MM.1S (cell line): Measurements from ENCODE around the gene OLFM4.

Experiments
- DNase-seq: peaks from one replicate; pipeline ENCODE4 v3.0.0-alpha.2; 2015
- H2AFZ ChIP-seq: fragments of 300-600 bp; sonication (generic); 2 replicates; pipeline ENCODE4 v1.6.0; 2016; ENCODE audit warnings: antibody characterized with exemption, low read length
- H3F3A ChIP-seq: fragments of 300-600 bp; sonication (generic); 2 replicates; pipeline ENCODE4 v1.6.1; 2016; ENCODE audit warnings: mild to moderate bottlenecking, antibody characterized with exemption, low read length, moderate library complexity, mixed read lengths; ENCODE audit not compliant: insufficient read depth
- H3K27ac ChIP-seq: fragments of 300-600 bp; sonication (generic); 2 replicates; pipeline ENCODE4 v1.5.1; 2016; ENCODE audit warnings: mild to moderate bottlenecking, low read length
- H3K27me3 ChIP-seq: fragments of 300-600 bp; sonication (generic); replicated peaks from 2 replicates; pipeline ENCODE4 v1.6.0; 2016; ENCODE audit warnings: low read length; ENCODE audit not compliant: insufficient read depth
- H3K36me3 ChIP-seq: fragments of 300-600 bp; sonication (generic); replicated peaks from 2 replicates; pipeline ENCODE4 v1.6.1; 2016; ENCODE audit warnings: mild to moderate bottlenecking, low read length, mixed read lengths; ENCODE audit not compliant: insufficient read depth
- H3K4me1 ChIP-seq: fragments of 300-600 bp; sonication (generic); 2 replicates; pipeline ENCODE4 v1.6.1; 2016; ENCODE audit warnings: low read length, mixed read lengths
- H3K4me2 ChIP-seq: fragments of 300-600 bp; sonication (generic); 2 replicates; pipeline ENCODE4 v1.6.0; 2016; ENCODE audit warnings: low read depth, low read length
- H3K4me3 ChIP-seq: fragments of 300-600 bp; sonication (generic); 2 replicates; pipeline ENCODE4 v1.5.1; 2016; ENCODE audit warnings: low read length, mixed read lengths
- H3K79me2 ChIP-seq: fragments of 300-600 bp; sonication (generic); 2 replicates; pipeline ENCODE4 v1.6.1; 2016; ENCODE audit warnings: mixed run types, low read length, mixed read lengths
- H3K9ac ChIP-seq: fragments of 300-600 bp; sonication (generic); 2 replicates; pipeline ENCODE4 v1.6.1; 2016; ENCODE audit warnings: low read length, mixed read lengths
- H3K9me2 ChIP-seq: fragments of 300-600 bp; sonication (generic); replicated peaks from 2 replicates; pipeline ENCODE4 v1.6.1; 2016; ENCODE audit warnings: mild to moderate bottlenecking, low read length, mixed read lengths; ENCODE audit not compliant: insufficient read depth
- H3K9me3 ChIP-seq: fragments of 300-600 bp; sonication (generic); replicated peaks from 2 replicates; pipeline ENCODE4 v1.6.1; 2016; ENCODE audit warnings: mild to moderate bottlenecking, low read length, mixed read lengths; ENCODE audit not compliant: insufficient read depth
- H4K20me1 ChIP-seq: fragments of 300-600 bp; sonication (generic); 2 replicates; pipeline ENCODE4 v1.6.1; 2016; ENCODE audit warnings: mild to moderate bottlenecking, low read length, moderate library complexity, mixed read lengths; ENCODE audit not compliant: insufficient read depth
- EZH2 ChIP-seq: fragments of 300-600 bp; sonication (generic); optimal IDR thresholded peaks from 2 replicates; pipeline ENCODE3; 2017; ENCODE audit warnings: low read depth, mild to moderate bottlenecking, antibody characterized with exemption, low read length, mixed read lengths
- EZH2phosphoT487 ChIP-seq: fragments of 300-600 bp; sonication (generic); IDR thresholded peaks from 2 replicates; pipeline ENCODE4 v1.6.1; 2018; ENCODE audit warnings: antibody characterized with exemption, low read length
- TF ChIP-seq, protein P1 (sequence below): fragments of 300-600 bp; sonication (generic); IDR thresholded peaks from 2 replicates; pipeline ENCODE4 v1.5.1; 2016; ENCODE audit warnings: antibody characterized with exemption, low read length, mixed read lengths

Gene OLFM4

DNA sequence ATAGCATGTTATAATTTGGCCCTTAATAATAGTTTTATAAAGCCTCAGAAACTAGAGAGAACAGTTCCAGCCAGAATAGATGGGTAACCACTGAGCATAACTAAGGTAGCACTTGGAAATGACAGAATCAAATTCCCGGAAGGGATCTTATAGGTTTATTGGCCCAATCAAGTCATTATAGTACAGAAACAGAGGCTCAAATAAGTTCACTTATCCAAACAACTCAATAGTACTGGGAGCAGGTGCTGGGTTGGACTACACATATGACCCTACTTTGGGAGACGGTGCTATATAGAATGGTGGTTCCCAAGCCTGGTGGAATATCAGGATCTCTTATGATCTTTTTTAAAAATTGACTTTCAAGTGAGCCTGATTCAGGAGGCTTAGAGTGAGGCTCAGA, 32.7 kb upstream of the OLFM4 start:
- TF ChIP-seq EZH2, result no peak
- no peak for TF ChIP-seq EZH2phosphoT487
- TF ChIP-seq, protein P1, sequence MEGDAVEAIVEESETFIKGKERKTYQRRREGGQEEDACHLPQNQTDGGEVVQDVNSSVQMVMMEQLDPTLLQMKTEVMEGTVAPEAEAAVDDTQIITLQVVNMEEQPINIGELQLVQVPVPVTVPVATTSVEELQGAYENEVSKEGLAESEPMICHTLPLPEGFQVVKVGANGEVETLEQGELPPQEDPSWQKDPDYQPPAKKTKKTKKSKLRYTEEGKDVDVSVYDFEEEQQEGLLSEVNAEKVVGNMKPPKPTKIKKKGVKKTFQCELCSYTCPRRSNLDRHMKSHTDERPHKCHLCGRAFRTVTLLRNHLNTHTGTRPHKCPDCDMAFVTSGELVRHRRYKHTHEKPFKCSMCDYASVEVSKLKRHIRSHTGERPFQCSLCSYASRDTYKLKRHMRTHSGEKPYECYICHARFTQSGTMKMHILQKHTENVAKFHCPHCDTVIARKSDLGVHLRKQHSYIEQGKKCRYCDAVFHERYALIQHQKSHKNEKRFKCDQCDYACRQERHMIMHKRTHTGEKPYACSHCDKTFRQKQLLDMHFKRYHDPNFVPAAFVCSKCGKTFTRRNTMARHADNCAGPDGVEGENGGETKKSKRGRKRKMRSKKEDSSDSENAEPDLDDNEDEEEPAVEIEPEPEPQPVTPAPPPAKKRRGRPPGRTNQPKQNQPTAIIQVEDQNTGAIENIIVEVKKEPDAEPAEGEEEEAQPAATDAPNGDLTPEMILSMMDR, result no peak
- H3K9me2 ChIP-seq, result no peaks in the 10 kb centered on the region
- H3K27me3 ChIP-seq, result no peaks in the 10 kb centered on the region
- H3K9me3 ChIP-seq, result no peaks in the 10 kb centered on the region
- H3K4me3 ChIP-seq, result no peak overlapping the region
- H3K36me3 ChIP-seq, result no peaks in the 10 kb centered on the region
- no peaks in the 10 kb centered on the region for H3K79me2 ChIP-seq
- H2AFZ ChIP-seq, result no peak overlapping the region
- no peaks in the 10 kb centered on the region for H4K20me1 ChIP-seq
- no peak for DNase-seq
- no peak overlapping the region for H3K27ac ChIP-seq
- H3F3A ChIP-seq, result no peaks in the 10 kb centered on the region
- no peak overlapping the region for H3K4me2 ChIP-seq
- no peaks in the 10 kb centered on the region for H3K4me1 ChIP-seq
- no peak overlapping the region for H3K9ac ChIP-seq

DNA sequence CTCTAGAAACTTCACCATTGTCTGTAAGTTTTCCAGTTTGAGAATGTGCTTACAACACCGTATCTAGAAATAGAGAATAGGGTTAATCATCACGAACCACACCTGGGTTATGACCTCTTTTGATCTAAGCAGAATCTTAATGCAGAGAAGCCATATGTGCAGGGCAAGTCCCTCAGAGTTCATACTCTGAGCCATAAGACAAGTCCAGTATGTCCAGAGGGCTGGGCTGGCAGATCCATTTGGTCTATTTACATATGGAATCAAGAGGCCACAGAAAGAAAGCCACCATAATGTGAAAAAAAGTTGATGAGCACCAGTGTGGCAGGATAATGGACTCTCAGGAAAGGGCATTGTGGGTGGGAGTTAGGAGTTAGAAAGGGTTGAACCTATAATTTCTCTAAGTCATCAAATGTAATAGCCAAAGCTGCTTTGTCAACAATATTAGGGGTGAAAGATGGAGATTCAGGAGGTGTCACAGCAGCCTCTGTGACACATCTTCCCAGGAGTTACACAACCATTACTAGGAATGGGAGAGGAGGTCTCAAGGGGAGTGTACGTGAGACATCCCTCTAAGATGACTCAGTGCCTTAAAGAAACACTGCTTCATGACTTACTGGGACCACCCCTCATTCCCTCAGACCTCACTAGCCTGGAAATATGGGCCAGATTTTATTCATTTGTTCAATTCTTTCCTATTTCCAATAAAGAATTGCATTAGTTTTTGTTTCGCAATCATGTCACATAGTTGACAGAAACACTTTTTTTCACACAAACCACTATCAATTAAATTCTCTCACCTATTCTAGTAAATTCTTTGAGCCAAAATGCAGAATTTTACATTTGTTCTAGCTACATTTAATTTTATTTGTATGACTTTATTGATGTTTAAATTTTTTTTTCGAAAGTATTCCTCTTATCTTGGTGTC, 30.4 kb upstream of the OLFM4 start:
- H3K9me2 ChIP-seq, result no peaks in the 10 kb centered on the region
- H3K4me2 ChIP-seq, result no peak overlapping the region
- H3K27me3 ChIP-seq, result no peaks in the 10 kb centered on the region
- H3K36me3 ChIP-seq, result no peaks in the 10 kb centered on the region
- H3K4me3 ChIP-seq, result no peak overlapping the region
- H2AFZ ChIP-seq, result no peak overlapping the region
- no peaks in the 10 kb centered on the region for H3K9me3 ChIP-seq
- H3K4me1 ChIP-seq, result no peaks in the 10 kb centered on the region
- H3K79me2 ChIP-seq, result no peaks in the 10 kb centered on the region
- TF ChIP-seq, protein P1, result no peak
- no peak for TF ChIP-seq EZH2
- TF ChIP-seq EZH2phosphoT487, result no peak
- DNase-seq, result no peak
- H4K20me1 ChIP-seq, result no peaks in the 10 kb centered on the region
- H3F3A ChIP-seq, result no peaks in the 10 kb centered on the region
- H3K9ac ChIP-seq, result no peak overlapping the region
- no peak overlapping the region for H3K27ac ChIP-seq

DNA sequence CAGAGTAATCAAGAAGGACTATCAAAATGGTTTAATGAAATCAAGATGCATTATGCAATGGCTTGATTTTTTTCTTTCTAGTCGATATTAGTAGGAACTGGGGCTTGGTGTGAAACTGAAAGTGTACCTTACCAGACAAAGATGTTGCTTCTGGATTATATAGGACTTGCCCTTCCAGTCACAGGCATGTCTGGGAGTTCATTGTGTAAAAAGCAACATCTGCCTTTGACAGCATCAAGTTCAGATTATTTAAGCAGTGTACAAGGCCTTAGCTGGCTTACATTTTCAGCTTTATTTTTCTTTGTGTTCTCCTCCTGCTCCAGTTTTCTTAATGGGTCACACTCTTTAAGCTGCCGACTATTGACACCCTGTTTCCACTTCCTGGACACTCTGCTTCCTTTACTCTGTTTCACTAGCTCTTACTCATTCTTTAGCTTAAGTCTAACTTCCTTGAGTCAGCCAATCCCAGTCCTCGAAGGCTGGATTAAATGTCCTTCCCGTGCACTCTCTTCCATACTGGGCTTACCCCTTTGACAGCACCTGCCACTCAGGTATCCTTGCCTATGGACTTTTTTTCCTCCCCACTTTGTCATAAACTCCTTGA, 29.4 kb upstream of the OLFM4 start:
- no peak overlapping the region for H2AFZ ChIP-seq
- no peak for DNase-seq
- H3F3A ChIP-seq, result no peaks in the 10 kb centered on the region
- no peaks in the 10 kb centered on the region for H3K9me3 ChIP-seq
- no peaks in the 10 kb centered on the region for H4K20me1 ChIP-seq
- H3K4me2 ChIP-seq, result 0 out of 2 replicates have a peak overlapping the region, but pooled peaks have one; percentile 22
- no peak overlapping the region for H3K9ac ChIP-seq
- no peaks in the 10 kb centered on the region for H3K4me1 ChIP-seq
- no peak overlapping the region for H3K27ac ChIP-seq
- H3K79me2 ChIP-seq, result no peaks in the 10 kb centered on the region
- no peaks in the 10 kb centered on the region for H3K27me3 ChIP-seq
- no peak overlapping the region for H3K4me3 ChIP-seq
- no peaks in the 10 kb centered on the region for H3K36me3 ChIP-seq
- no peaks in the 10 kb centered on the region for H3K9me2 ChIP-seq
- TF ChIP-seq EZH2phosphoT487 (no peak), EZH2 (no peak)
- TF ChIP-seq, protein P1, result no peak
